ENCODE results near the gene FAAP20. TPM values are rescaled to one million over a fixed set of nuclear protein-coding genes. Genes with fewer than 3 reads are reported as not detected.

FAAP20 gene
- polyA plus RNA-seq, 1 donor from 2014 or later: 45.3 TPM

- Histone ChIP-seq H3K9me2 (ENCODE audit: insufficient read depth, low read length) (no peaks in the 10 kb centered on the region), H3K4me2 (ENCODE audit: low read length) (no peak overlapping the region), H3K9me3 (ENCODE audit: low read length) (no peaks in the 10 kb centered on the region), H3K4me3 (ENCODE audit: low read length) (peak overlapping the region; percentile 98), H3F3A (ENCODE audit: insufficient read depth, low read length, poor library complexity, severe bottlenecking) (no peaks in the 10 kb centered on the region), H2AFZ (ENCODE audit: low read depth, low read length) (no peak overlapping the region), H3K27me3 (ENCODE audit: insufficient read depth, low read depth, low read length) (no peaks in the 10 kb centered on the region), H3K9ac (ENCODE audit: low read length) (peak overlapping the region; percentile 26), H3K36me3 (ENCODE audit: insufficient read depth, low read length) (no peaks in the 10 kb centered on the region), H3K79me2 (replicated peaks; ENCODE audit: insufficient read depth, low read length) (peaks cover 90% of the 10 kb centered on the region), H4K20me1 (ENCODE audit: insufficient read depth) (peaks cover 69% of the 10 kb centered on the region), H3K27ac (ENCODE audit: low read length) (no peak overlapping the region)
- TF ChIP-seq RAD21 (conservative IDR thresholded peaks at IDR 0.05) (no peak), MXI1 (conservative IDR thresholded peaks at IDR 0.05; ENCODE audit: poor library complexity, severe bottlenecking) (no peak), EZH2 (IDR thresholded peaks at IDR 0.05; ENCODE audit: borderline replicate concordance, insufficient read depth, low read length, poor library complexity, severe bottlenecking) (no peak), EP300 (conservative IDR thresholded peaks at IDR 0.05; ENCODE audit: poor library complexity, severe bottlenecking) (no peak), REST (IDR thresholded peaks at IDR 0.05; ENCODE audit: borderline replicate concordance) (no peak), POLR2AphosphoS5 (IDR thresholded peaks at IDR 0.05) (no peak), TAF1 (IDR thresholded peaks at IDR 0.05; ENCODE audit: low read depth) (no peak), SMC3 (conservative IDR thresholded peaks at IDR 0.05; ENCODE audit: poor library complexity) (no peak), CTCF (IDR thresholded peaks at IDR 0.05; ENCODE audit: poor library complexity, severe bottlenecking) (no peak)
Measured at GRCh38 chr1:2233468-2233867, 38.9 kb upstream of the FAAP20 start.

DNA sequence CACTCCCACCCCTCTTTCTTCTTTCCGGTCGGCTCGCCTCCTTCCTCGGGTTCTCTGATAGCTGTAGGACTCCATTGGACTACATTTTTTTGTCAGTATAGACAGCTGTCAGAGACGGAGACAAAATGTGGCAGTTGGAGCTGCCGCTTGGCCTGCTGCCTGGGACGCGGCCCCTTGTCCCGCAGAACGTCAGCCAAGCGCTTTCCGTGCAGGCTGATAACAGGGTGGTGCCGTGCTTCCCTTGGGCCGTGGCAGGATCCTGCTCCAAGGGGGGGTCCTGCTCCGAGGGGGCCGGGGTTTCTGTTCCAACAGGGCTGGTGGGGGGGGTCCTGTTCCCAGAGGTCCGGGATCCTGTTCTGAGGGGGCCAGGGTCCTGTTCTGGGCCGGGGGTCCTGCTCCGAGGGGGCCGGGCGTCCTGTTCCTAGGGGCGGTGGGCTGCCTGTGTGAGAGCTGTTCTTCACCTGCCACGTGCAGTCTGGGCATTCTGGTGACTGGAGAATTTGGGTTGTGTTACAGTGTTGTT is 38.4 kb upstream of the FAAP20 start:
- Histone ChIP-seq H4K20me1 (ENCODE audit: insufficient read depth) (peaks cover 69% of the 10 kb centered on the region), H3K4me2 (ENCODE audit: low read length) (peak overlapping the region; percentile 81), H3K27me3 (ENCODE audit: insufficient read depth, low read depth, low read length) (no peaks in the 10 kb centered on the region), H3K27ac (ENCODE audit: low read length) (no peak overlapping the region), H3F3A (ENCODE audit: insufficient read depth, low read length, poor library complexity, severe bottlenecking) (no peaks in the 10 kb centered on the region), H3K4me3 (ENCODE audit: low read length) (peak overlapping the region; percentile 98), H3K79me2 (replicated peaks; ENCODE audit: insufficient read depth, low read length) (peaks cover 85% of the 10 kb centered on the region), H3K36me3 (ENCODE audit: insufficient read depth, low read length) (no peaks in the 10 kb centered on the region), H2AFZ (ENCODE audit: low read depth, low read length) (no peak overlapping the region), H3K9ac (ENCODE audit: low read length) (peak overlapping the region; percentile 26), H3K9me2 (ENCODE audit: insufficient read depth, low read length) (no peaks in the 10 kb centered on the region), H3K9me3 (ENCODE audit: low read length) (no peaks in the 10 kb centered on the region)
- TF ChIP-seq POLR2AphosphoS5 (IDR thresholded peaks at IDR 0.05) (no peak), TAF1 (IDR thresholded peaks at IDR 0.05; ENCODE audit: low read depth) (no peak), CTCF (IDR thresholded peaks at IDR 0.05; ENCODE audit: poor library complexity, severe bottlenecking) (no peak), SMC3 (conservative IDR thresholded peaks at IDR 0.05; ENCODE audit: poor library complexity) (no peak), EP300 (conservative IDR thresholded peaks at IDR 0.05; ENCODE audit: poor library complexity, severe bottlenecking) (no peak), MXI1 (conservative IDR thresholded peaks at IDR 0.05; ENCODE audit: poor library complexity, severe bottlenecking) (no peak)
